ENCODE data around the gene CPZ.

CPZ gene

GRCh38 chr4:8656711-8657380 lies 64.3 kb downstream of the CPZ start:
- no peak for DNase-seq

GRCh38 chr4:8657381-8658088 lies 65.0 kb downstream of the CPZ start:
- no peak for DNase-seq

- no peak for DNase-seq
These were observed 70.2 kb downstream of the CPZ start for GRCh38 chr4:8662776-8663175.

- DNase-seq, result no peak
These were observed 71.7 kb downstream of the CPZ start for GRCh38 chr4:8664031-8664805.

GRCh38 chr4:8664976-8665375 lies 72.4 kb downstream of the CPZ start:
- DNase-seq, result no peak

- no peak for DNase-seq
These were observed 73.1 kb downstream of the CPZ start for GRCh38 chr4:8665406-8666360.

GRCh38 chr4:8666581-8666980 lies 74.0 kb downstream of the CPZ start:
- DNase-seq, result no peak
